GM18870 (cell line): ENCODE data around the gene DDOST.
"Not testable (repeated sequence)": the region's sequence is repeated elsewhere in the genome, so short reads cannot be mapped to it uniquely, and the experiment has no call there.

Experiments
- ATAC-seq: cut with Tn5 transposase; IDR thresholded peaks from one replicate; pipeline ENCODE4 v1.9.1; 2021; ENCODE audit warnings: moderate library complexity; ENCODE audit not compliant: unreplicated experiment

Gene DDOST

GRCh38 chr1:20693623-20694022 lies 32.5 kb upstream of the DDOST start:
- ATAC-seq, result no peak

GRCh38 chr1:20691872-20692271 lies 30.7 kb upstream of the DDOST start:
- no peak for ATAC-seq

GRCh38 chr1:20689645-20690056 lies 28.5 kb upstream of the DDOST start:
- no peak for ATAC-seq

DNA sequence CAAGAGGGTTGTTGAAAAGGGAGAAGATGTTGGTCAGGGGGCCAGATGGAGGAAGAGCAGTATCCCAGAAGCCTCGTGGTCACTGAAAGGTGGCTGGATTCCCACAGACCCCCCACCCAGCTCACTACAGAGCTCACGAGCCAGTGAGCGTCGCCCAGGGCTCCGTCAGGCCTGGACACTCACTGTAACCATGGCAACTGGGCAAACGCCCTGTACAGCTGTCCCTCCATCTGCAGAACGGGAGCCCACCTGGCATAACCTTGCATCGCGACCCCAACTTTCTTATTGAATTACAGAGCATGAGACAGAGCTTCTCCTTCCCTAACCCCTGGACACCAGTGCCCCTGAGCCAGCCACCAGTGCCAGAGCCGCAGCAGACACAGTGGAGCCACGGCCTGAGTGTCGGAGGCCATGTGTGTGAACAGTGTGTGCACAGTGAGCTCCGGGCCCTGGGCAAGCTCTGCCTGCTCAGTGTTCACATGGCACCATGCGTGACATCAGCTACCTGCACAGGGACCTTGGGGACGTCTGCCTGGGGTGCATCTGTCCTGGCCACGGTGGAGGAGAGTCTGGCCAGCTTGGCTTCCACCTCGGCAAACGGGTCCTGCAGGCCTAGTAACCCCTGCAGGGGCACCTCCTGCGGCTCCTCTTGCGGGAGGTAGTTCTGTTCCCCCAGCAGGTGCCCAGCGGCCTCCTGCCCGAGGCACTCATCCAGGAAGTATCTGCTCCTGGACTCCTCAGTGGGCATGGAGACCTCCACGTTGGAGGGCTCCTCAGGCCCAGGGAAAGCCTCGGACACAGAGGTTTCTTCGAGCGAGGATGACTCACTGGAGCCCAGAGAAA lies 25.9 kb upstream of the DDOST start:
- ATAC-seq, result no peak

DNA sequence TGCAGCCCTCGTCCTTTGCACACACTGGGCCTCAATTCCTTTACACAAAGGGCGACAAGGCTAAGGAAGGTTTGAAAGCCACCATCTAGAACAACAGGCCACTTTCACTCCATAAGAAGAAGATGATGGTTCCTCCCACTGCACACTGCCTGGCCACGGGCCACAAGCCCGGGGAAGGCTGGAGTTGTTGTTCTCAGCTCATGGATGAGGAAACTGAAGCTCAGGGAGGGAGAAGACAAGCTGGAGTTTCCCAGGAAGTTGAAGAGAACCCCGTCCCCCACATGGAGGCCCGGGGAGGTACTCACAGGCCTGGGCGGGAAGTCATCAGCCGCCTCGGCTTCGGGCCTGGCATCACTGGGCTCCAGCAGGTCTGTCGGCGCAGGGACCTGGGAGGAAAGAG lies 24.6 kb upstream of the DDOST start:
- ATAC-seq, result no peak

DNA sequence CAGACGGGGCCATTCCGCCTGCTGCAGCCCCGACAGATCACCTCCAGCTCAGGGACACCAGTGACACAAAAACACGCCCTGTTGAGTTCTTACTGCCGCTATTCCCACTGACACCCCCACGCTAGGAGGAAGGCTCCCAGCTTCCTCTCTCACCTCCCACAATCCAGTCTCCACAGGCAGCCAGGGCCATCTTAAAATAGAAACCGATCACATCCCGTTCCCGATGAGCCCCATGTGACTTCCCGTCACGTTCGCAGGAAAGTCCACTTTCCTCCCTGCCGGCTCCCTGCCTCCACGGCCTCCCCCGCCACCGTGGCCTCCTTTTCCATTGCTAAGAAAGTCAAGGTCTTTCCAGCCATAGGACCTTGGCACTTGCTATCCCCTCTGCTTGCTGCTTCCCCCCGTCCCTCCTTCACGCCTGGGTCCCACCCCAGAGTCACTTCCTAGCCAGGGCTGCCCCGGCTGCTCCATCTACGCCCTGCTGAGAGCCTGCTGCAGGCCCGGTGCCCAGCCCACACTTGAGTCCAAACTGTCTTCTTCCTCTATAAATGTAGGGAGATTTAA lies 24.0 kb upstream of the DDOST start:
- ATAC-seq, result no peak

- ATAC-seq, result no peak
Observed at GRCh38 chr1:20684651-20685050, 23.5 kb upstream of the DDOST start.

DNA sequence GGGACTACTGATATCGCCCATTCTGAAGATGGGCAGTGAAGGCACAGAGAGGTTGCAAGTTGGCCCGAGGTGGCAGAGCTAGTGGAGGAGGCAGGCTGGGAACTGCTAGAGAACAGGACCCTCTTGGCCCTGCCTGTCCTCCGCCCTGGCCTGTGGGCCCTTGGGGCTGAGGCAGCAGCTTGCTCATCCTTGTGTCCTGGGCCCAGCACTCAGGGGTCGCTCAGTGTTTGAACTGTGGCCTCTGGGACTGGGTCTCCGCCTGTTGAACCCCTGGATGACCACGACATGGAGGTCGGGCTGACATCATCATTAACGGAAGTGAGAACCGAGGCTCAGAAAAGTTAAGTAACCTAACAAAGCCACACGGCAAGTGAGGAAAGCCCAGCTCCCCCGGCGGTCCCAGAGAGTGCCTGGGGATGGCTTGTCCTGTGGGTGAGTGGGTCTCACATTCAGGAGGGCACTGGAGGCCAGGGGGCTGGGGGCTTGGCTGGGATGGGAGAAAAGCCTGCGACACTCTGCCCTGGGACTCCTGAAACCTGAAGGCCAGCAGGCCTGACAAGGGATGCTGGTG lies 23.0 kb upstream of the DDOST start:
- ATAC-seq, result no peak

- no peak for ATAC-seq
Observed at GRCh38 chr1:20683614-20684013, 22.4 kb upstream of the DDOST start.

DNA sequence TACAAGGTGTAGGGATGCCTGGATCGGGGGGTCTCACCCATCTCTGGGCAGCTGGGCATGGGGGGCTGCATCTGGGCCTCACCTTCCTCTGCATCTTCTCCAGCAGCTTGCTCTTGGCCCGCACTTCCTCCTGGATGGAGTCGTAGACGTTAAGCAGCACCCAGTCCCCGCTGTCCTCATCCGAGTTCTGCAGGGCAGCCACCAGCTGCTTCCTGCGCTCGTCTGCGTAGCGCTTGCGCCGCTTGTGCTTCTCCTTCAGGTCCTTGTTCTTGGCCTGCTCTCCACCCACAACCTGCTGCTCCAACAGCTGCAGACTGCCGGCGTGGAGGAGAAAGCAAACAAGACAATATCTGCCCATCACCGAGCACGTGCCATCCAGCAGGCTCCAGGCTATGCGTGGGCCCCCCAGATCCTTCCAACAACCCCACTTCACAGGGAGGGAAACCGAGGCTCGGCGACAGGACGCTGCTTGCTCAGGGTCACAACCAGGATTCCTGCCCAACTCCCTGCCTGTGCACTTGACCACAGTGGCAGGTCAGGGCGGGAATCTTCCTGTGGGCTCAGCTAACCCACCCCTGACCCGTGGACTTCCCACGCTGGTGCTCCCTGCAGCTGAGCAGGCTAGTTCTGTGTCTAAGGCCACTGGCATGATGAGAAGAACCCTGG lies 21.5 kb upstream of the DDOST start:
- ATAC-seq, result no peak

DNA sequence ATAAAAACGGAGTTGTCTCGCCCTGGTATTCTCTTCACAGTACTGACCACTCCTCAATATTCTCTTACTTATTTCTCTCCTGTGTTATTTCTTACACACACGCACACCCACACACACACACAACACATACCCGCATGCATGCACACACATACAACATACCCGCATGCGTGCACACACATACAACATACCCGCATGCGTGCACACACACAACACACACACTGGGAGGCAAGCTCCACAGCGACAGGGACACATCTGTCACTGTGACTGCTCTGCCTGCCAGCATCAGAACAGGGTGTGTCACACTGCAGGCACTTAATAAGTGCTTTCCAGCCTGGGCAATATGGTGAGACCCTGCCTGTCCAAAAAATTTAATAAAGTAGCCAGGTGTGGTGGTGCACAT lies 20.8 kb upstream of the DDOST start:
- no peak for ATAC-seq

- no peak for ATAC-seq
Observed at GRCh38 chr1:20680269-20680668, 19.1 kb upstream of the DDOST start.

DNA sequence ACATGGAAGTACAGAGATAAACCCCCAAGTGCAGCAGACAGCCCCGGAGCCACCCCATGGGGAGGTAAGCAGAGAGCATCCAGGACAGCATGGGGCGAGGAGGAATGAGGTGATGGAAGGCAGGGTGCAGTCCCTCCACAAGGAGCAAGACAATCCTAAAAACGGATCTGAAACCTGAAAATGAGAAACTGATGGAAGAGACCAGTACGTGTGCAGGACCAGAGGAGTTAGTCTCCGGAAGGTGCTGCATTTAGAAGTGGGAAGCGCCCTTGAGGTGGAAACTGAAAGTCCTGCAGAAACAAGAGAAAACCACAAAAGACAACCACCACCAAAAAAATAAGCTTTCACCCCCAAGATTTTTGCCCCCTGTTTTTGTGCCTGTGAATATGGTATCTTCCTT lies 17.4 kb upstream of the DDOST start:
- no peak for ATAC-seq

- not testable (repeated sequence) for ATAC-seq
Observed at GRCh38 chr1:20673626-20674025, 12.5 kb upstream of the DDOST start.

- no peak for ATAC-seq
Observed at GRCh38 chr1:20672265-20672632, 11.1 kb upstream of the DDOST start.

GRCh38 chr1:20670936-20671335 lies 9.8 kb upstream of the DDOST start:
- ATAC-seq, result no peak

GRCh38 chr1:20668581-20668980 lies 7.4 kb upstream of the DDOST start:
- ATAC-seq, result no peak

DNA sequence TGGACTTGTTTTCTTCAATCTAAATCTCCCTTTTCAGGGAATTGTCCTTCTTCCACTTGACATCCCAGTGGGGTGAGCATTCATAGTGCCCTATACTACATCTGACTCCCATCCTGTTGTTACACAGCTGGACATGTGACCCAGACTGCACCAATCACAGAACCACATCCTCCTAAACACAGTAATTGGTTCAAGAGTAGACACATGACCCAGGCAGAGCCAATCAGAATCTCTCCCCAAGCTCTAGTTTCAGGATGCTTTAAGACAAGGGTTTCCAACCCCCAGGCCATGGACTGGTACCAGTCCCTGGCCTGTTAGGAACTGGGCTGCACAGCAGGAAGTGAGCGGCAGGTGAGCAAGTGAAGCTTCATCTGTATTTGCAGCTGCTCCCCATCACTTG lies 5.6 kb upstream of the DDOST start:
- no peak for ATAC-seq

DNA sequence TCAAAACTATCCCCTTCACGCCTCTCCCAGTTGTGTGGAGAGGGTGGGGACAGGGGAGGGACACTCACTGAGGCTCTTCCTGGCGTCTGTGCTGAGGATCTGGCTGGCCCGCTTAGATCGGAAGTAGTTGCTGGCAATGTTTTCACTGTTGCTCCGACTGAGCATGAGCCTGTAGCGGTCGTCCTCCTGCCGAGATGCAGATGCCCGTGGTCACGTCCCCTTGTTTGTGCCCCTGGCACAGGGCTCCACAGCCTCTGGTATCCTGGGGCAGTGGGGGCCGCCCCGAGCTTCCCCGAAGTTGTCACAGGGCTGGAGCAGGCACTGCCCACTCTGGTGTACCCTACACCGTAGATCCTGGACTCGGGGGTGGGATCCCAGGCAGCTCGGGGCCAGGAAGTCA lies 5.0 kb upstream of the DDOST start:
- ATAC-seq, result no peak

GRCh38 chr1:20665726-20666125 lies 4.6 kb upstream of the DDOST start:
- no peak for ATAC-seq

DNA sequence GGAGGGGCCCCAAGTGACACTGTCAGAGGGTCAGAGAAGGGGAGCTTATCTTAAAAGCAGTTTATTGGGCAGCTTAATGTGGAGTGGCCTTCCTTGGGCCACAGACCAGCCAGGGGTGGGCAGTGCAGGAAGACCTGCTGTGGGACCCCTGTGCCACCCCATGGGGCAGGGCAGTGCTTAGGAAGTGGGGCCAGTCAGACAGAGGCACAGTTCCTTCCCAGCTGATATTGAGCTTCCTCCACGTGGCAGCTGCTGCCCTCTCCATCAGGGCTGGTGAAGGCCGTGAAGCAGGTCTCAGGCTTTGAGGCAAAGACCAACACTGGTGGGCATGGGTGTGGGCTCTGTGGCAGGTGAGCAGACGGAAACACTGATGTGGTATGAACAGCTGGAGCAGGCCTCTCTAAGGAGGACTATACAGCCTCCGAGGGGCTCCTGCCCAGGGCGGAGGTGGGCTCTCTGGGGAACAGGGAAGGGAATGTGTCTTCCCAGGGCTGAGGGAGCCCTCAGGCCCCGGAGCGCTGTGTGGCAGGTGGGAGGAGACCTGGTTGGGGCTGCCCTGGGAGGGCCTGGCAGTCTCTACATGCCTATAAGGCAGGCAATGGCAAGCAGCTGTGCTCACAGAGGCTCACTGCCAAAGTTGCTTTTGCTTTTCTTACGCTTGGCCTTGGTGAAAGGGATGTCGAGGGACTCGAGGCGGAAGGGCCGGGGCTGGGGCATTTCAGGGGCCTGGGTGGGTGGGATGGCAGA lies 3.0 kb upstream of the DDOST start:
- ATAC-seq, result no peak
